Stimulated activated CD8-positive, alpha-beta memory T cell treated with anti-CD3 and anti-CD28 coated beads, Interleukin-12 subunit alpha, Interleukin-12 subunit beta, amount 100 ng/mL, for 24 hours (primary cell): ENCODE data around the gene KIF2A.

Experiments
- DNase-seq: peaks from one replicate; pipeline ENCODE4 v3.0.0-alpha.2; 2020; ENCODE audit errors: extremely low read depth

KIF2A gene

GRCh38 chr5:62328772-62329491 is 22.9 kb downstream of the KIF2A start:
- no peak for DNase-seq

- no peak for DNase-seq
These were observed 24.3 kb downstream of the KIF2A start for GRCh38 chr5:62330302-62330701.

- no peak for DNase-seq
These were observed 25.9 kb downstream of the KIF2A start for GRCh38 chr5:62331921-62332320.

GRCh38 chr5:62333250-62333794 is 27.3 kb downstream of the KIF2A start:
- DNase-seq, result no peak

- no peak for DNase-seq
These were observed 28.1 kb downstream of the KIF2A start for GRCh38 chr5:62334082-62334481.

GRCh38 chr5:62340392-62340791 is 34.4 kb downstream of the KIF2A start:
- DNase-seq, result no peak

GRCh38 chr5:62340979-62341378 is 35.0 kb downstream of the KIF2A start:
- DNase-seq, result no peak

- no peak for DNase-seq
These were observed 35.9 kb downstream of the KIF2A start for GRCh38 chr5:62341783-62342475.

- no peak for DNase-seq
These were observed 36.5 kb downstream of the KIF2A start for GRCh38 chr5:62342476-62342837.

GRCh38 chr5:62343428-62343827 is 37.4 kb downstream of the KIF2A start:
- DNase-seq, result no peak

- DNase-seq, result no peak
These were observed 40.7 kb downstream of the KIF2A start for GRCh38 chr5:62346748-62347147.

- no peak for DNase-seq
These were observed 41.9 kb downstream of the KIF2A start for GRCh38 chr5:62347928-62348327.

- no peak for DNase-seq
These were observed 42.9 kb downstream of the KIF2A start for GRCh38 chr5:62348723-62349481.

- no peak for DNase-seq
These were observed 48.2 kb downstream of the KIF2A start for GRCh38 chr5:62354028-62354874.

- DNase-seq, result no peak
These were observed 56.7 kb downstream of the KIF2A start for GRCh38 chr5:62362701-62363100.

GRCh38 chr5:62369039-62369438 is 63.0 kb downstream of the KIF2A start:
- no peak for DNase-seq

- DNase-seq, result no peak
These were observed 65.4 kb downstream of the KIF2A start for GRCh38 chr5:62371409-62371808.

GRCh38 chr5:62372600-62372999 is 66.6 kb downstream of the KIF2A start:
- no peak for DNase-seq

- no peak for DNase-seq
These were observed 67.4 kb downstream of the KIF2A start for GRCh38 chr5:62373382-62373781.

GRCh38 chr5:62374090-62374489 is 68.1 kb downstream of the KIF2A start:
- DNase-seq, result no peak

GRCh38 chr5:62375627-62376026 is 69.6 kb downstream of the KIF2A start:
- DNase-seq, result no peak

- DNase-seq, result no peak
These were observed 70.1 kb downstream of the KIF2A start for GRCh38 chr5:62376064-62376463.
